ENCODE measurements around the gene KLF6. TPM values are rescaled to one million over a fixed set of nuclear protein-coding genes. Genes with fewer than 3 reads are reported as not detected.

The KLF6 gene
- total RNA-seq, 2 experiments from 2014 or later: 144 to 151 TPM

DNA sequence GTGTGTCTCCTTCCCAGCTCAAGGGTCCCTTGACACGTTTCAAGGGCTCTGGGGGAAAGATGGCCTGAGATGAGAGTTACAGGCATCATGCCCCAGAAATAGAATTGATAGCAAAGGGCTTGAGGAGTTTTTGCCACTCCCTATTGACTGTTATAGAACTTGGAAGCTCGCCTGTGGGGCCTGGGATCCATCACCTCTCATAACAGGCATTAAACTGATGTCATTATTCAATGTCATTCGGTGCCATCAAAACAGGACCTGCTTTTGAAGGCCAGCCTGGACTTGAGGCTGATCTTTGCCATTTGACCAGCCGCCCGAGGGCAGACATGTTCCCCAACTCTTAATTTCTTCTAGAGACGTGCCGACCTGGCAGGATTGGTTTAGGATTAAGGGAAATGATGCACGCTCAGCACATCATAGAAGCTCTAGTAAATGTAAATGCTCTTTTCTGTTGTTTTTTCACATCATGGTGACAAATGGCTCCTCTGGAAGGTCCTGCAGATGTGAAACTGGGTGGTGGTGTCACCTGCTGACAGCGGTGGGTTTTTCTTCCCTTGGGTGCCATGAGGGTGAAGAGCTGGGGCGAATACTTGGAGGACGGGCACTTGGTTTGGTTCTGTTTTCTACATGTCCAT, 16.7 kb upstream of the KLF6 start:
- CTCF ChIA-PET: interaction anchor here (1.4 kb wide), 1 partner anchor 20 kb away, joined by 4 read pairs; no protein-coding TSS in a partner anchor
- H3K4me1 Mint-ChIP-seq (ENCODE audit: low read depth): peaks cover 62% of the 10 kb centered on the region
- peaks cover 7% of the 10 kb centered on the region for H3K9me3 Mint-ChIP-seq
- H3K4me3 Mint-ChIP-seq: no peak overlapping the region
- no peaks in the 10 kb centered on the region for H3K27me3 Mint-ChIP-seq
- POLR2A ChIA-PET: interaction anchor here (1.4 to 6.1 kb wide), 3 partner anchors 13 to 73 kb away, joined by 3 to 104 read pairs (median 5); partner anchors contain the start of gene KLF6
- no peak for DNase-seq
- intact Hi-C loops (cut with micrococcal nuclease): no loop called here
- H3K36me3 Mint-ChIP-seq: peaks cover 4% of the 10 kb centered on the region
- H3K27ac Mint-ChIP-seq: no peak overlapping the region

DNA sequence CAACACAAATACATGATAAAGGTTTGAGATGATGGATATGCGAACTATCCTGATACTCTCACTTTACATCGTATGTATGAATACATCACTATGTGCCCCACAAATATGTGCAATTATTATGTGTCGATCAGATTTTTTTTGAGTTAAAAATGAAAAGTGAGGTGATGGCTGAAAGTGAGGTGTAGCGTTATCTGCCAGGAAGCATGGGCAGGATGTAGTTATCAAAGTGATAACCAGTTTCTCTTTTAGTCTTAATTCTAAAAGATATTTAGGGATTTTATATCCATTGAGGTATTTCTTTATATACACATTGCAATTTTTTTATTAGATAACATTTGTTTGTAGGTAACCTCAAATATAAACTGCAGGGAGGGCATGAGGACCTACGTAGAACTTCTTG, 15.6 kb upstream of the KLF6 start:
- Mint-ChIP-seq H3K4me1 (ENCODE audit: low read depth) (peaks cover 55% of the 10 kb centered on the region), H3K27me3 (no peaks in the 10 kb centered on the region), H3K4me3 (no peak overlapping the region), H3K27ac (no peak overlapping the region), H3K36me3 (peaks cover 6% of the 10 kb centered on the region), H3K9me3 (peaks cover 12% of the 10 kb centered on the region)
- ChIA-PET POLR2A (interaction anchor here (1.0 to 6.1 kb wide), 3 partner anchors 11 to 75 kb away, joined by 4 to 104 read pairs (median 11); partner anchors contain the start of gene KLF6), CTCF (interaction anchor here (1.4 kb wide), 1 partner anchor 19 kb away, joined by 4 read pairs; no protein-coding TSS in a partner anchor)
- DNase-seq: no peak
- intact Hi-C loops (cut with micrococcal nuclease): no loop called here

DNA sequence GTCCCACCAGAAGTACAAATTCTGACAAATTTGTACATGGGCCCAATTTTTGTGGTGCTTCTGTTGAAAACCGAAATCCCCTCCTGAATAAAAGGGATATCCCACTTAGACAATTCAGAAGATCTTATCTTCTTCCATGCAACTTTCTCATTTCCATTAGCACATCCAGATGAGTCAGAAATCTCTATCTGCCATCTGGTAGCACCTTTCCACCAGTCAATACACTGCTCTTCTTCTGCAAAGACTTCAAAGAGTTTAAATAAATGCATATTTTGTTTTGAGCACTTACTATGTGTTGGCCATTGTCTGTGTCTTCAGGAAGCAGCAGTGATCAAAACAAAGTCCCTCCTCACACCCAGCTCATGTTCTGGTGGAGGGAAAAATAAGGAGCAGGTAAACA, 12.7 kb upstream of the KLF6 start:
- Mint-ChIP-seq H3K27ac (peak overlapping the region; percentile 68), H3K4me1 (ENCODE audit: low read depth) (peaks cover 60% of the 10 kb centered on the region), H3K36me3 (peaks cover 9% of the 10 kb centered on the region), H3K9me3 (peaks cover 21% of the 10 kb centered on the region), H3K4me3 (no peak overlapping the region), H3K27me3 (no peaks in the 10 kb centered on the region)
- no peak for DNase-seq
- intact Hi-C loops (cut with micrococcal nuclease): no loop called here
- ChIA-PET POLR2A (interaction anchor here (1.3 to 6.1 kb wide), 4 partner anchors 10 to 14 kb away, joined by 4 to 104 read pairs (median 8); partner anchors contain the start of gene KLF6), CTCF (no interaction called here)

DNA sequence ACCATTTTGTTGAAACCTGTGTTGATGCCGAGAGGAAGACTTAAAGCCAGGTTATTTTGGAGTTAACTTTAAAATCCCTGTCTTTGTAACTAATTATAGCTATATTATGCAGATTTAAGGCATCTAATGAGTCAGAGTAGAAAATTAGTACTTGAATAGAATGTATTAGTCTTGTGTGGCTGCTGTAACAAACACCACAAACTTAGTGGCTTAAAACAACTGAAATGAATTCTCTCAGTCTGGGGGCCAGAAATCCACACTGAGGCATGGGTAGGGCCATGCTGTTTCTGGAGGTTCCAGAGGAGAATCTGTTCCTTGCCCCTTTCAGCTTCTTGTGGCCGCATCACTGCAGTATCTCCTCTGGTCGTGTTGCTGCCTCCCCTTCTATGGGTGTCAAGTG, 8.5 kb upstream of the KLF6 start:
- Mint-ChIP-seq H3K9me3 (peaks cover 35% of the 10 kb centered on the region), H3K27ac (no peak overlapping the region), H3K27me3 (no peaks in the 10 kb centered on the region), H3K4me3 (no peak overlapping the region), H3K4me1 (ENCODE audit: low read depth) (peaks cover 47% of the 10 kb centered on the region), H3K36me3 (peaks cover 14% of the 10 kb centered on the region)
- intact Hi-C loops (cut with micrococcal nuclease): no loop called here
- DNase-seq: no peak
- POLR2A ChIA-PET: interaction anchor here (0.8 to 5.2 kb wide), 2 partner anchors 9 to 32 kb away, joined by 3 to 47 read pairs; partner anchors contain the start of gene KLF6
- CTCF ChIA-PET: interaction anchor here (1.0 kb wide), 1 partner anchor 596 kb away, joined by 3 read pairs; no protein-coding TSS in a partner anchor

DNA sequence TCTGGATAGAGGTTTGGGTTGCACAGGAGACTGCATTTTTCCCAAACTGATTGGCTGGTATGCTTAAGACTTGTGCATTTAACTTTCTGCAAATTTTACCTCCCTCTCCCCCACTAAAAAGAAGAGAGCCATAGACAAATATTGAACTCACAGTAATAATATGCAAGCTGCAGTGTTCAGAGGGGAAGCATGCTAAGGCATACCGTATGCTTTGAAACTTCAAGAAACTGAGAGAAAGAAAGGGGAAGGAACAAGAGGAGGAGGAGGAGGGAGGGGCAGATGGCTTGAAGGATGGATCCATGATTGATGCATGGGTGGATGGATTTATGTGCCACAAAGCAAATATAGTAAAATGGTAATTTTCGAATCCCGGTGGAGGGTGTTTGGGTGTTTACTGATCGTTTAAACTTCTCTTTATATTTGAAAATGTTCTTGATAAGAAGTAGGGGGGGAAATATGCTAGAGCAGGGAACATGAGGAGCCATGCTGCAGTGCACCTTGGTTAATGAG, 7.8 kb upstream of the KLF6 start:
- H3K36me3 Mint-ChIP-seq: peaks cover 11% of the 10 kb centered on the region
- DNase-seq: no peak
- intact Hi-C loops (cut with micrococcal nuclease): no loop called here
- H3K4me1 Mint-ChIP-seq (ENCODE audit: low read depth): peaks cover 39% of the 10 kb centered on the region
- no peak overlapping the region for H3K4me3 Mint-ChIP-seq
- peaks cover 30% of the 10 kb centered on the region for H3K9me3 Mint-ChIP-seq
- H3K27me3 Mint-ChIP-seq: no peaks in the 10 kb centered on the region
- POLR2A ChIA-PET: interaction anchor here (0.8 to 5.2 kb wide), 3 partner anchors 8 to 31 kb away, joined by 3 to 47 read pairs (median 5); partner anchors contain the start of gene KLF6
- peak overlapping the region; percentile 15 for H3K27ac Mint-ChIP-seq
- CTCF ChIA-PET: no interaction called here

DNA sequence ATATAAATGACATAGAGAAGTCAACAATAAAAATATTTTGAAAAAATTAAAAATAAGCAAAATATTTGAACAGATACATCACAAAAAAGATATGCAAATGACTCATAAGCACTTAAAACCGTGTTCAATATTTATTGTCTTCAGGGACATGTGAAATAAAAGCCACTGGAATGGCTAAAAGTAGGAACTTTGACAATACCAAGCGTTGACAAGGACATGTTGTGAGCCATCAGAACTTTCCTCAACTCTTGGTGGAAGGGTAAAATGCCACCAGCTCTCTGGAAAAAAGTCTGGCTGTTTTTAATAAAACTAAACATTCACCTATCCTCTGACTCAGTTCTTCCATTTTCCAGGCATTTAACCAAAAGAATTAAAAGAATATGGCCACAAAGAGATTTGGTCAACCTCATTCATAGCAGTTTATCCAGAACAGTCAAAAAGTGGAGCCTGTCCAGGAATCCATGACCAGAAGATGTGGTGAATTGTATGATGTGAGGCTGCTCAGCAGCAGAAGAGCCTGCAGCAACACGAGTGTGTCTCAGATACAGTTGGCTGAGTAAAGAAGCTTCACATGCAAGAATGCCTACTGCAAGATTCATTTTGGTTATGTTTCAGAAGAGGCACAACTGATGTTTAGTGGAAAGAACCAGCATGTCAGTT, 7.1 kb upstream of the KLF6 start:
- ChIA-PET POLR2A (interaction anchor here (1.3 to 5.2 kb wide), 2 partner anchors 8 to 18 kb away, joined by 5 to 47 read pairs; partner anchors contain the start of gene KLF6), CTCF (no interaction called here)
- Mint-ChIP-seq H3K4me3 (no peak overlapping the region), H3K4me1 (ENCODE audit: low read depth) (peaks cover 33% of the 10 kb centered on the region), H3K27me3 (no peaks in the 10 kb centered on the region), H3K27ac (peak overlapping the region; percentile 29), H3K36me3 (peaks cover 13% of the 10 kb centered on the region), H3K9me3 (peaks cover 30% of the 10 kb centered on the region)
- intact Hi-C loops (cut with micrococcal nuclease): no loop called here
- no peak for DNase-seq

DNA sequence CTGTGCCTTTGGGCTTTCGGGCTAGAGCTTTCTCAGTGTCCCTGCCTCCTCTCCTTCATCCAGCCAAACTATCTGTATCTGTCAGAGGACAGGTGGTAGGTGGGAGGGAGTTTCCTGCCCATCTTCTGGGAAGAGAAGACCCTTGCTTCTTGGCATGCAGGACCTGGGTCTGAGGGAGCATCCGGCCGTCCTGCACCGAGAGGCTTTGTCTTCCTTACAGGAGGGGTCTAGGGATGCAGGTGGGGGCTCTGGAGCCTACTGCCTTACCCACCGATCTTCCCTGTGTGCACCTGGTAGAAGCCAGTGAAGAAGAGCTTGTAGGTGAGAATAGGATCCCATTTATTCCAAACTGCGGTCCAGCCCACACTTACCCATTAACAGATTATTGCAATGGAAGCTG, 5.8 kb upstream of the KLF6 start:
- Mint-ChIP-seq H3K4me1 (ENCODE audit: low read depth) (peaks cover 36% of the 10 kb centered on the region), H3K27ac (no peak overlapping the region), H3K4me3 (no peak overlapping the region), H3K9me3 (peaks cover 23% of the 10 kb centered on the region), H3K27me3 (no peaks in the 10 kb centered on the region), H3K36me3 (peaks cover 9% of the 10 kb centered on the region)
- intact Hi-C loops (cut with micrococcal nuclease): no loop called here
- POLR2A ChIA-PET: no interaction called here
- no peak for DNase-seq
- CTCF ChIA-PET: interaction anchor here (0.6 kb wide), 1 partner anchor 33 kb away, joined by 3 read pairs; no protein-coding TSS in a partner anchor

DNA sequence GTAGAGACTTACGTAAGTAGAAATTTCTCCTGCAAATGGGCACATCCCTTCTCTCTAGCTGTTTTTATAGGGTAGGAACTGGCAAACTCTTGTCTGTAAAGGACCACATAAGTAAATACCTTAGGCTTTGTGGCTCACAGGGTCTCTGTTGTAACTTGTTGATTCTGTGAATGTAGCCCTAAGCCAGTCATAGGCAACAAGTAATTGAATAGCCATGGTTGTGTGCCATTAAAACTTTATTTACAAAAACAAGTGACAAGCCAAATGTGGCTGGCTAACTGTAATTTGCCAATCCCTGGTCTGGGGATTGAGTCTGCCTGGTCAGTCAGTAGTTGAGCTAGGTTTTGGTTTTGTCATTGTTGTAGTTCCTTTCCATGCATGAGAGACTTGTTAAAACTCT, 5.3 kb upstream of the KLF6 start:
- ChIA-PET POLR2A (no interaction called here), CTCF (no interaction called here)

DNA sequence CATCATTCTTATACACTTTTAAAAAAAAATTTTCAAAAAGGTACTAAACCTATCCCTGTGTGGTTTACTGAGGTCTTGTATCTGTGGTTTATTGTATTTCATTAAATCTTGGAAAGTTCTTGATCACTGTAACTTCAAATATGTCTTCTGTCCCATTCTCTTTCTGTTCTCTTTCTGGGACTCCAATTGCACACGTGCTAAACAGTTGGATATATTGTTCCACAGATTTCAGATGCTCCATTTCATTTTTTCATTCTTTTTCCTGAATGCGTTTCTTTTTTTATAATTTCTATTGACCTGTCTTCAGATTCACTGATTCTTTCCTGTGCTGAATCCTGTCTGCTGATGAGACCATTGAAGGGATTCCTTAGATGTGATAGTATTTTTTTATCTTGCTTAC, 4.6 kb upstream of the KLF6 start:
- Mint-ChIP-seq H3K27me3 (no peaks in the 10 kb centered on the region), H3K36me3 (peaks cover 12% of the 10 kb centered on the region), H3K4me1 (ENCODE audit: low read depth) (peaks cover 30% of the 10 kb centered on the region), H3K4me3 (no peak overlapping the region), H3K27ac (no peak overlapping the region), H3K9me3 (peaks cover 22% of the 10 kb centered on the region)
- intact Hi-C loops (cut with micrococcal nuclease): no loop called here
- ChIA-PET POLR2A (no interaction called here), CTCF (no interaction called here)
- no peak for DNase-seq

More for the DNA sequence above, 5.3 kb upstream of the KLF6 start:
- Mint-ChIP-seq H3K36me3 (peaks cover 9% of the 10 kb centered on the region), H3K9me3 (peaks cover 22% of the 10 kb centered on the region), H3K27me3 (no peaks in the 10 kb centered on the region), H3K4me1 (ENCODE audit: low read depth) (peaks cover 34% of the 10 kb centered on the region), H3K27ac (no peak overlapping the region), H3K4me3 (no peak overlapping the region)
- no peak for DNase-seq
- intact Hi-C loops (cut with micrococcal nuclease): no loop called here

DNA sequence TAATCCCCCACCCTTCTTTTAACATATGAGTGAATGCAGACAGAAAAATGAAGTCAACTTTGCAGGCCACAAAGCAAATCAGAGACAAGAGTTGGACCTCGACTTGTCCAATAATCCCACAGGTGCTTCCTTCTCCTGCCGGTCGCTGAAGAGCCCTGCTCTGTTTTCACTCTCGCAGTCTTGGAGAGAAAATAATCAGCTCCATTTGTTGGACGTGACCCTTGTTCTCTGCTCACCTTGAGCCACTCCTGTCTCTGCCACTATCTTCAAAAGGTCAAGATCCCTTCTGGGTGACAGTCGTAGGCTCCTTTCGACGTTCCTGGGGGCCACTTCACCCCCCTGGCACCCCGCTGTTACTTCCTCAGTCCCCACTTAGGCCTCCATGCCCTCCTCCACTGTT, 2.8 kb upstream of the KLF6 start:
- Mint-ChIP-seq H3K36me3 (peaks cover 26% of the 10 kb centered on the region), H3K4me3 (no peak overlapping the region), H3K27ac (peak overlapping the region; percentile 1), H3K4me1 (ENCODE audit: low read depth) (peaks cover 25% of the 10 kb centered on the region), H3K9me3 (peaks cover 13% of the 10 kb centered on the region), H3K27me3 (peaks cover 2% of the 10 kb centered on the region)
- no peak for DNase-seq
- CTCF ChIA-PET: no interaction called here
- POLR2A ChIA-PET: interaction anchor here (1.3 to 1.8 kb wide), 2 partner anchors 11 to 14 kb away, joined by 4 to 5 read pairs; no protein-coding TSS in a partner anchor
- intact Hi-C loops (cut with micrococcal nuclease): no loop called here

DNA sequence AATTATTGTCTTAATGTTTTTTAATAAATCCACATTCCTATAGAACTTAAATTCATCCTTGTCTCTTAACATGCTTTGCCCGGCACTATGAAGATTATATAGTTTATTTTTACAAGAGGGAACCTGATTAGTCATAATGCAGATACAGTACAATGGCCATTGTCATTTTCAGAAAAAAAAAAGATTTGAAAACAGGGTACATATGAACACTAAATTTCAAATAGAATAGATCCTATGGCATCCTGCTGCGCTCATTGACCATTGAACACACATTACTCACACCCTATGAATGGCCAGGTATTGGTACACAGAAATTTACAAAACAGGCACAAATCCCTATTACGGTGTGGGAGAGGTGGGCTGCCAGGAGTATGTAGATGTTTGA, 2.0 kb upstream of the KLF6 start:
- Mint-ChIP-seq H3K36me3 (peaks cover 34% of the 10 kb centered on the region), H3K9me3 (peaks cover 11% of the 10 kb centered on the region), H3K27me3 (peaks cover 2% of the 10 kb centered on the region), H3K4me3 (peak overlapping the region; percentile 96), H3K27ac (peak overlapping the region; percentile 98), H3K4me1 (ENCODE audit: low read depth) (peaks cover 18% of the 10 kb centered on the region)
- CTCF ChIA-PET: no interaction called here
- POLR2A ChIA-PET: interaction anchor here (7.2 kb wide), 1 partner anchor 22 kb away, joined by 405 read pairs; no protein-coding TSS in a partner anchor
- DNase-seq: no peak
- intact Hi-C loops (cut with micrococcal nuclease): no loop called here
